ENCODE measurements around the gene IL16. TPM values are rescaled to one million over a fixed set of nuclear protein-coding genes. Genes with fewer than 3 reads are reported as not detected.

Gene IL16
- total and polyA plus RNA-seq, 2 experiments from 2014 or later: 0.32 to 0.53 TPM

DNA sequence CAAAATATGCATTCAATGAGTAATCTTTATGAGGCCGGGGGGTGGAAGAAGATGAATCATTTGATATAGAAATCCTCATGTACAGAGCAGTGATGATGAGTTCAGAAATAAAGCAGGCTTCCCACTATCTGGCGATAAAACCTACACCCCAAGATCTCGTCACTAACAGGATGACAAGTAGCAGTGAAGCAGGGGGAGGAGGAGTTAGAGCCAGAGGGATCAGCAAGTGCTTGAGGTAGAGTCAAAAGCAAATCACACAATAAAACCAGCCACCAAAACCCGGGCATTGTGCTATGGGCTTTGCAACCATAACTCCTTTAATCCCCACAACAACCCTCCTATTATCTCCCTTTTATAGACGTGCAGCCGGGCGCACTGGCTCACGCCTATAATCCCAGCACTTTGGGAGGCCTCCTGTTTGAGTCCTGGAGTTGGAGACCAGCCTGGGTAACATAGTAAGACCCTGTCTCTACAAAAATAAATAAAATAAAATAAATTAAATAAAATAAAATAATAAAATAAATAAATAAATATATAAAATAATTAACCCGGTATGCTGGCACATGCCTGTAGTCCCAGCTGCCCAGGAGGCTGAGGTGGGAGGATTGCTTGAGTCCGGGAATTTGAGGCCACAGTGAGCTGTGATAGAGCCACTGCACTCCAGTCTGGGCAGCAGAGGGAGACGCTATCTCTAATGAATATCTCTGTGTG, 74.3 kb downstream of the IL16 start:
- 73 to 74% methylated on average over 11 of the region's 11 CpGs for WGBS, 2 experiments (ENCODE audit: low coverage in 1 of 2, low lambda C conversion rate in 2 of 2, missing lambda C conversion rate in 2 of 2)
- peak; percentile 62 for DNase-seq

DNA sequence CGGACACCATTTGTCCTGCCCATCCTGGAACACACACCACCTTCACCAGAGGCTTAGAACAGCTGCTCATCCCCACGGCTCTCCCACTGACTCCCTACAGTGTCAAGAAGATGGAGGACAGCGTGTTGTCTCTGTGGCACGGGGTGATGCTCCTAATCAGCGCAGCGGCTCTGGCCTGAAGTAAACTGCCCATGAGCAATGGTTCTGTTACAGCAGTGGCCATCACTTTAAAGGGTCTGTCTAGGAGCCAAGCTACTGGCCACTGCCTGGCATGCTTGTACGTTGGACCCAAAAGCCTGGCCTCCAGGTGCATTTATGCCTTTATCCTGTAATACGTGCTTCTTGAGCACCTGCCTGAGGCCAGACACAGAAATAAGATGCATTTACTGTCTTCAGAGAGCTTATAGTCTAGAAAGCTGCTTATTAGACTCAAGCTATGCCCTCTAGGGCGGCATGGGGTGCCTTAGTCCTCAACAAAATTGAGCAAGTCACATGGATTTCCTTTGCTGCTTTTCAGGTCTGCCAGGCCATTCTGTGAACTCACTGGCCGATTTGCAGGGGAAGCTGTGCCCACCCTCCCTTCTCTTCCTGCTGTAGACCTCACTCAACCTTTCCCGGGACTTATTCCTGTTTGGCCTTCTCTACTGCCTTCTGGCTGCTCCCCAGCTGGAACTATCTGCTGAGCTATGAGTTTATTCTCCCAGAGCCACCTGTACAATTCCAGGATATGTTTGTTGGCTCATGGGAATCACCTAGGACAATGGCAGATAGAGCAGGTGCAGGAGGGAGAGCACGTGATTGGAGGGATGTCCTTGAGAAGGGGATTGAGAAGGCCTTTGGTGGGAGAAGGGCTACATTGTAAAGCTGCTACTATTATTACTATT, 75.3 kb downstream of the IL16 start:
- 81 to 82% methylated on average over 12 of the region's 12 CpGs for WGBS, 2 experiments (ENCODE audit: low coverage in 1 of 2, low lambda C conversion rate in 2 of 2, missing lambda C conversion rate in 2 of 2)
- TF ChIP-seq EZH2phosphoT487 (IDR thresholded peaks at IDR 0.05; ENCODE audit: insufficient read depth, low read depth) (no peak), EZH2 (IDR thresholded peaks at IDR 0.05; ENCODE audit: insufficient read depth, poor library complexity, severe bottlenecking) (no peak)

More for the DNA sequence above, 74.3 kb downstream of the IL16 start:
- Histone ChIP-seq H3K27ac (no peak overlapping the region), H3K9me2 (ENCODE audit: insufficient read depth) (no peaks in the 10 kb centered on the region), H2AFZ (no peak overlapping the region), H3K79me2 (ENCODE audit: insufficient read depth) (no peaks in the 10 kb centered on the region), H3K27me3 (replicated peaks; ENCODE audit: insufficient read depth) (no peaks in the 10 kb centered on the region), H3F3A (ENCODE audit: insufficient read depth) (peaks cover 5% of the 10 kb centered on the region), H3K9me3 (ENCODE audit: low read depth) (no peaks in the 10 kb centered on the region), H3K4me1 (ENCODE audit: insufficient read depth) (peaks cover 20% of the 10 kb centered on the region), H3K4me3 (no peak overlapping the region), H4K20me1 (ENCODE audit: insufficient read depth) (no peaks in the 10 kb centered on the region), H3K9ac (no peak overlapping the region), H3K36me3 (ENCODE audit: low read depth) (no peaks in the 10 kb centered on the region), H3K4me2 (ENCODE audit: unreplicated experiment) (no peak overlapping the region)
- in situ Hi-C loops (cut with MboI): no loop called here
- TF ChIP-seq EZH2phosphoT487 (IDR thresholded peaks at IDR 0.05; ENCODE audit: insufficient read depth, low read depth) (no peak), EZH2 (IDR thresholded peaks at IDR 0.05; ENCODE audit: insufficient read depth, poor library complexity, severe bottlenecking) (no peak)

DNA sequence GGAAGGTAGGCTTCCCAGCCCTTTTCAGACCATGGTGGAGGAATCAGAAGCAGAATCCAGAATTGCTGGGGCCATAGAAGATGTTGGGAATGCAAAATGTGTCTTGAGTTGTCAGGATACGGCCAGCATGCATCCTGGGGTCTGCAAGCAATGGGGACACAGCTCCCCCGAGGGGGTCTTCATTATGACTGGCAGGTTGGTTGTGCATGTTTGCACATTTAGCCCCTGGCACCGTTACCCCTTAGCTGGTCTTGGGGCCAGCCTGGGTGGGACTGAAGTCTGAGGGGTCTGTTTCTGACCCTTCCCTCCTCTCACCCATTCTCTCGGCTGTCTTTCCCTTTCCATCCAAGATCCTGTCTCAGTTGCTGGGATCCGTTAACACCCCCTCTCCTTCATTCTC, 76.5 kb downstream of the IL16 start:
- Histone ChIP-seq H3F3A (ENCODE audit: insufficient read depth) (peaks cover 11% of the 10 kb centered on the region), H3K4me1 (ENCODE audit: insufficient read depth) (peaks cover 19% of the 10 kb centered on the region), H3K9me2 (ENCODE audit: insufficient read depth) (no peaks in the 10 kb centered on the region), H3K27me3 (replicated peaks; ENCODE audit: insufficient read depth) (no peaks in the 10 kb centered on the region), H3K4me2 (ENCODE audit: unreplicated experiment) (no peak overlapping the region), H3K36me3 (ENCODE audit: low read depth) (no peaks in the 10 kb centered on the region), H3K9me3 (ENCODE audit: low read depth) (no peaks in the 10 kb centered on the region), H4K20me1 (ENCODE audit: insufficient read depth) (no peaks in the 10 kb centered on the region), H3K27ac (no peak overlapping the region), H2AFZ (no peak overlapping the region), H3K79me2 (ENCODE audit: insufficient read depth) (no peaks in the 10 kb centered on the region), H3K9ac (no peak overlapping the region), H3K4me3 (no peak overlapping the region)
- 70 to 81% methylated on average over 5 of the region's 5 CpGs for whole genome bisulfite sequencing, 2 experiments (ENCODE audit: low coverage in 1 of 2, low lambda C conversion rate in 2 of 2, missing lambda C conversion rate in 2 of 2)
- no peak for DNase-seq
- no peak for TF ChIP-seq EZH2 (IDR thresholded peaks at IDR 0.05; ENCODE audit: insufficient read depth, poor library complexity, severe bottlenecking)
- no peak for TF ChIP-seq EZH2phosphoT487 (IDR thresholded peaks at IDR 0.05; ENCODE audit: insufficient read depth, low read depth)
- in situ Hi-C loops (cut with MboI): no loop called here

More for the DNA sequence above, 75.3 kb downstream of the IL16 start:
- peaks cover 11% of the 10 kb centered on the region for H3F3A ChIP-seq (ENCODE audit: insufficient read depth)
- H3K4me3 ChIP-seq: no peak overlapping the region
- no peak overlapping the region for H3K9ac ChIP-seq
- H3K9me3 ChIP-seq (ENCODE audit: low read depth): no peaks in the 10 kb centered on the region
- H3K4me2 ChIP-seq (ENCODE audit: unreplicated experiment): no peak overlapping the region
- H3K79me2 ChIP-seq (ENCODE audit: insufficient read depth): no peaks in the 10 kb centered on the region
- no peak overlapping the region for H2AFZ ChIP-seq
- no peaks in the 10 kb centered on the region for H3K27me3 ChIP-seq (replicated peaks; ENCODE audit: insufficient read depth)
- H3K4me1 ChIP-seq (ENCODE audit: insufficient read depth): peaks cover 19% of the 10 kb centered on the region
- H3K36me3 ChIP-seq (ENCODE audit: low read depth): no peaks in the 10 kb centered on the region
- H3K27ac ChIP-seq: no peak overlapping the region
- in situ Hi-C loops (cut with MboI): no loop called here
- H3K9me2 ChIP-seq (ENCODE audit: insufficient read depth): no peaks in the 10 kb centered on the region
- no peaks in the 10 kb centered on the region for H4K20me1 ChIP-seq (ENCODE audit: insufficient read depth)
- DNase-seq: no peak

DNA sequence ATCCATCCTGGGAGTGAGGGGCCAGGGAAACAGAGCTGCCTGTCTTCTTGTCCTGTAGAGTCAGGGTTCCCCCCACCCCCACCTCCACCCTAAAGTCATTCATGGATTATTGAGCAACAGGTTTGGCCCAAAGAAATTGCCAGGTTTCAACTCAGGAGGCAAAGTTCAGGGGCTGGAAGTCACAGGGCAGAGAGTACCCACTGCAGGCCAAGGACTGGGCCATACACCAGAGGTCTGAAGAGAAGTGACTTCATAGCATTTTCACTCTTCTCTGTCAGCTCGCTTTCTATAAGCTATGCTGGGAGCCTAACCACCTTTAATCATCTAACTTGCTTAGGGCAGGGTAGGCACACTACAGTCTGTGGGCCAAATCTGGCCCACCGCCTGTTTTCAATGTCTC, 77.2 kb downstream of the IL16 start:
- 87 to 96% methylated on average over 2 of the region's 2 CpGs for WGBS, 2 experiments (ENCODE audit: low coverage in 1 of 2, low lambda C conversion rate in 2 of 2, missing lambda C conversion rate in 2 of 2)
- peaks cover 19% of the 10 kb centered on the region for H3K4me1 ChIP-seq (ENCODE audit: insufficient read depth)
- DNase-seq: no peak
- no peak overlapping the region for H2AFZ ChIP-seq
- TF ChIP-seq EZH2phosphoT487 (IDR thresholded peaks at IDR 0.05; ENCODE audit: insufficient read depth, low read depth) (no peak), EZH2 (IDR thresholded peaks at IDR 0.05; ENCODE audit: insufficient read depth, poor library complexity, severe bottlenecking) (no peak)
- H3K4me3 ChIP-seq: no peak overlapping the region
- no peaks in the 10 kb centered on the region for H3K27me3 ChIP-seq (replicated peaks; ENCODE audit: insufficient read depth)
- no peaks in the 10 kb centered on the region for H3K36me3 ChIP-seq (ENCODE audit: low read depth)
- no peaks in the 10 kb centered on the region for H3K79me2 ChIP-seq (ENCODE audit: insufficient read depth)
- no peaks in the 10 kb centered on the region for H3K9me2 ChIP-seq (ENCODE audit: insufficient read depth)
- H3F3A ChIP-seq (ENCODE audit: insufficient read depth): peaks cover 11% of the 10 kb centered on the region
- no peak overlapping the region for H3K27ac ChIP-seq
- no peak overlapping the region for H3K4me2 ChIP-seq (ENCODE audit: unreplicated experiment)
- no peaks in the 10 kb centered on the region for H3K9me3 ChIP-seq (ENCODE audit: low read depth)
- H3K9ac ChIP-seq: no peak overlapping the region
- in situ Hi-C loops (cut with MboI): no loop called here
- no peaks in the 10 kb centered on the region for H4K20me1 ChIP-seq (ENCODE audit: insufficient read depth)
